Measurements from ENCODE around the gene PPP4R2.
"Not testable (repeated sequence)": the region's sequence is repeated elsewhere in the genome, so short reads cannot be mapped to it uniquely, and the experiment has no call there.

The PPP4R2 gene

GRCh38 chr3:73061416-73061815 lies 64.8 kb downstream of the PPP4R2 start, which contains the start of gene EBLN2 (continued):
- TF ChIP-seq, protein P1, sequence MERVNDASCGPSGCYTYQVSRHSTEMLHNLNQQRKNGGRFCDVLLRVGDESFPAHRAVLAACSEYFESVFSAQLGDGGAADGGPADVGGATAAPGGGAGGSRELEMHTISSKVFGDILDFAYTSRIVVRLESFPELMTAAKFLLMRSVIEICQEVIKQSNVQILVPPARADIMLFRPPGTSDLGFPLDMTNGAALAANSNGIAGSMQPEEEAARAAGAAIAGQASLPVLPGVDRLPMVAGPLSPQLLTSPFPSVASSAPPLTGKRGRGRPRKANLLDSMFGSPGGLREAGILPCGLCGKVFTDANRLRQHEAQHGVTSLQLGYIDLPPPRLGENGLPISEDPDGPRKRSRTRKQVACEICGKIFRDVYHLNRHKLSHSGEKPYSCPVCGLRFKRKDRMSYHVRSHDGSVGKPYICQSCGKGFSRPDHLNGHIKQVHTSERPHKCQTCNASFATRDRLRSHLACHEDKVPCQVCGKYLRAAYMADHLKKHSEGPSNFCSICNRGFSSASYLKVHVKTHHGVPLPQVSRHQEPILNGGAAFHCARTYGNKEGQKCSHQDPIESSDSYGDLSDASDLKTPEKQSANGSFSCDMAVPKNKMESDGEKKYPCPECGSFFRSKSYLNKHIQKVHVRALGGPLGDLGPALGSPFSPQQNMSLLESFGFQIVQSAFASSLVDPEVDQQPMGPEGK (CRISPR knock-in tag; IDR thresholded peaks at IDR 0.05; ENCODE audit: borderline replicate concordance) = no peak
- TF ChIP-seq ISL1 (CRISPR knock-in tag; IDR thresholded peaks at IDR 0.05) = no peak
- TF ChIP-seq CSDC2 (CRISPR knock-in tag; IDR thresholded peaks at IDR 0.05) = no peak

- not testable (repeated sequence) for ATAC-seq
Measured at GRCh38 chr3:73066243-73066642, 69.6 kb downstream of the PPP4R2 start.

GRCh38 chr3:73068419-73068818 lies 71.8 kb downstream of the PPP4R2 start:
- no peak for ATAC-seq
- no peak for TF ChIP-seq SNAI2 (CRISPR knock-in tag; IDR thresholded peaks at IDR 0.05)
- TF ChIP-seq TSHZ2 (CRISPR knock-in tag; IDR thresholded peaks at IDR 0.05) = no peak
- TF ChIP-seq CREB5 (CRISPR knock-in tag; IDR thresholded peaks at IDR 0.05; ENCODE audit: low read depth) = no peak
- no peak for TF ChIP-seq ARNTL (CRISPR knock-in tag; IDR thresholded peaks at IDR 0.05; ENCODE audit: borderline replicate concordance, low read depth)
- TF ChIP-seq ZFP3 (CRISPR knock-in tag; IDR thresholded peaks at IDR 0.05) = no peak
- no peak for TF ChIP-seq ZNF70 (CRISPR knock-in tag; IDR thresholded peaks at IDR 0.05)
- no peak for TF ChIP-seq BACH2 (CRISPR knock-in tag; IDR thresholded peaks at IDR 0.05; ENCODE audit: borderline replicate concordance)
- no peak for TF ChIP-seq OSR1 (CRISPR knock-in tag; IDR thresholded peaks at IDR 0.05)

DNA sequence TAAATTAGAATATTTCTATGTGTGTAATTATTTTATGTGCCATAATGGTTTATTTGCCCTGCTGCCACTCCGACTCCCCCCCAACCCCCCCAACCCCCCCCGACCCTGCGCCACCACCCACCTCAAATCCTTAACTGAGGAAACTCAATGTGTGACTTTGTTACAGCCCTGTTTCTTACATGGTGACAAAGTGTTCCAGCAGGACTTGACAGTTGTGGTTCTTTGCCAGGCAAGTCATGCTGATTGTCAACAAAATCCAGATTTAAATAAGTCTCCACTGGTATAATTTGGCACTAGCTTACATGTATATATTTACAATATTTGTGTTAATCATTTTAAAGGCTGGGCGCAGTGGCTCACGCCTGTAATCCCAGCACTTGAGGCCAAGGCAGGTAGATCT lies 72.6 kb downstream of the PPP4R2 start:
- ATAC-seq = no peak
- TF ChIP-seq OSR1 (CRISPR knock-in tag; IDR thresholded peaks at IDR 0.05) = no peak
- TF ChIP-seq CREB5 (CRISPR knock-in tag; IDR thresholded peaks at IDR 0.05; ENCODE audit: low read depth) = no peak
- TF ChIP-seq SNAI2 (CRISPR knock-in tag; IDR thresholded peaks at IDR 0.05) = no peak
- TF ChIP-seq TSHZ2 (CRISPR knock-in tag; IDR thresholded peaks at IDR 0.05) = no peak
- TF ChIP-seq CSDC2 (CRISPR knock-in tag; IDR thresholded peaks at IDR 0.05) = no peak
- TF ChIP-seq ZC3H10 (CRISPR knock-in tag; IDR thresholded peaks at IDR 0.05) = no peak
- no peak for TF ChIP-seq ZNF565 (CRISPR knock-in tag; conservative IDR thresholded peaks at IDR 0.05; ENCODE audit: low read depth)
- TF ChIP-seq ISL1 (CRISPR knock-in tag; IDR thresholded peaks at IDR 0.05) = no peak
- no peak for TF ChIP-seq ZNF8 (CRISPR knock-in tag; IDR thresholded peaks at IDR 0.05)
- no peak for TF ChIP-seq GLIS3 (CRISPR knock-in tag; IDR thresholded peaks at IDR 0.05)
- TF ChIP-seq, protein P2, sequence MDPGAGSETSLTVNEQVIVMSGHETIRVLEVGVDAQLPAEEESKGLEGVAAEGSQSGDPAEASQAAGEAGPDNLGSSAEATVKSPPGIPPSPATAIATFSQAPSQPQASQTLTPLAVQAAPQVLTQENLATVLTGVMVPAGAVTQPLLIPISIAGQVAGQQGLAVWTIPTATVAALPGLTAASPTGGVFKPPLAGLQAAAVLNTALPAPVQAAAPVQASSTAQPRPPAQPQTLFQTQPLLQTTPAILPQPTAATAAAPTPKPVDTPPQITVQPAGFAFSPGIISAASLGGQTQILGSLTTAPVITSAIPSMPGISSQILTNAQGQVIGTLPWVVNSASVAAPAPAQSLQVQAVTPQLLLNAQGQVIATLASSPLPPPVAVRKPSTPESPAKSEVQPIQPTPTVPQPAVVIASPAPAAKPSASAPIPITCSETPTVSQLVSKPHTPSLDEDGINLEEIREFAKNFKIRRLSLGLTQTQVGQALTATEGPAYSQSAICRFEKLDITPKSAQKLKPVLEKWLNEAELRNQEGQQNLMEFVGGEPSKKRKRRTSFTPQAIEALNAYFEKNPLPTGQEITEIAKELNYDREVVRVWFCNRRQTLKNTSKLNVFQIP (CRISPR knock-in tag; IDR thresholded peaks at IDR 0.05; ENCODE audit: borderline replicate concordance, low read depth) = no peak
- TF ChIP-seq TOX (CRISPR knock-in tag; IDR thresholded peaks at IDR 0.05; ENCODE audit: borderline replicate concordance) = no peak
- TF ChIP-seq PPARA (CRISPR knock-in tag; IDR thresholded peaks at IDR 0.05; ENCODE audit: borderline replicate concordance) = no peak

All from SK-N-SH treated with all-trans-retinoic acid at 6 μM for 48 hours (cell line).